Sigmoid colon (tissue), 7 donors: Measurements from ENCODE around the gene RTTN. TPM values are rescaled to one million over a fixed set of nuclear protein-coding genes. Genes with fewer than 3 reads are reported as not detected.

ENCODE experiments used
- DNase-seq: peaks from one replicate; pipeline ENCODE4 v3.0.0-alpha.2; 2019
- H3K27ac ChIP-seq, 4 donors: fragments of 200-600 bp; sonication (generic); one replicate each; pipeline ENCODE4 v1.5.1; 2016 to 2019; ENCODE audit warnings: mild to moderate bottlenecking in 1 of 4
- H3K27me3 ChIP-seq, 3 donors: fragments of 200-600 bp; sonication (generic); one replicate each; pipeline ENCODE4 v1.5.1; 2019; ENCODE audit warnings: mild to moderate bottlenecking in 1 of 3
- H3K36me3 ChIP-seq, 4 donors: fragments of 200-600 bp; sonication (generic); one replicate each; pipeline ENCODE4 v1.5.1; 2016 to 2019
- H3K4me1 ChIP-seq, 4 donors: fragments of 200-600 bp; sonication (generic); one replicate each; pipeline ENCODE4 v1.5.1; 2017 to 2019
- H3K4me3 ChIP-seq, 4 donors: fragments of 200-600 bp; sonication (generic); one replicate each; pipeline ENCODE4 v1.5.1; 2017 to 2019; ENCODE audit warnings: mild to moderate bottlenecking in 2 of 4, moderate library complexity in 1 of 4
- H3K9me3 ChIP-seq, 4 donors: fragments of 200-600 bp in 3 of 4; sonication (generic) in 3 of 4; one replicate each; pipeline versions ENCODE4 v1.5.1 to v1.6.1; 2013 to 2019
- EP300 ChIP-seq, 4 donors: sonication (generic); formaldehyde crosslinking; IDR thresholded peaks; one replicate each; pipeline ENCODE4 v1.6.1; 2017; ENCODE audit warnings: antibody characterized with exemption in 4 of 4
- POLR2A ChIP-seq, 2 donors: fragments of 450-650 bp; IDR thresholded peaks; one replicate each; pipeline ENCODE4 v1.6.1; 2016; ENCODE audit warnings: antibody characterized with exemption in 2 of 2, mild to moderate bottlenecking in 2 of 2, moderate library complexity in 2 of 2
- POLR2AphosphoS5 ChIP-seq, 4 donors: sonication (generic); formaldehyde crosslinking; IDR thresholded peaks; one replicate each; pipeline ENCODE4 v1.6.1; 2017; ENCODE audit warnings: antibody characterized with exemption in 4 of 4
- WGBS, 2 donors: extraction: QIAGEN DNeasy Blood & Tissue Kit; methylation state at CpG; one replicate each; pipeline ENCODE4 v1.1.7; 2013; 5-methylcytosine and 5-hydroxymethylcytosine counted together
- intact Hi-C: fragments of 100-400 bp; cut with DNase I; formaldehyde crosslinking; loops from one replicate; pipeline ENCODE4 v1.15.1; 2023
- polyA plus RNA-seq, 3 donors: library from polyadenylated mRNA; stranded (reverse); fragments of 200-250 nt; gene quantifications; one replicate each; pipeline ENCODE4 v1.2.3, GENCODE V29; 2013
- total RNA-seq, 4 donors: library from RNA; depleted of rRNA; stranded (reverse); fragments of >200 nt; gene quantifications; one replicate each; pipeline ENCODE4 v1.1.0, GENCODE V29; 2016
- TF ChIP-seq, protein P1 (sequence below), 4 experiments: fragments of 450-650 bp in 3 of 4; fragments of 200-600 bp in 1 of 4; IDR thresholded peaks; one replicate each; pipeline ENCODE4 v1.5.1; 2016 to 2019; ENCODE audit warnings: antibody characterized with exemption in 4 of 4, mild to moderate bottlenecking in 3 of 4, moderate library complexity in 2 of 4
- donor health status: healthy with polysubstance abuse.
- donor health status: Bipolar disorder and iron deficiency.
- donor health status: healthy.

RTTN gene
- total and polyA plus RNA-seq, 7 donors = 1.4 to 18.2 (median 11.3) TPM

- DNase-seq = no peak
- whole genome bisulfite sequencing, 2 donors = 92 to 93% methylated on average over 3 of the region's 3 CpGs
- no peak overlapping the region for H3K27ac ChIP-seq
- intact Hi-C loops = no loop called here
- no peaks in the 10 kb centered on the region for H3K4me1 ChIP-seq
- peaks cover 0 to 27% (median 6%) of the 10 kb centered on the region in 4 donors for H3K36me3 ChIP-seq
- H3K9me3 ChIP-seq = no peaks in the 10 kb centered on the region
- no peaks in the 10 kb centered on the region for H3K27me3 ChIP-seq
- TF ChIP-seq POLR2AphosphoS5 (IDR thresholded peaks at IDR 0.05) (no peak), POLR2A (IDR thresholded peaks at IDR 0.05) (no peak), EP300 (IDR thresholded peaks at IDR 0.05) (no peak)
- TF ChIP-seq, protein P1, sequence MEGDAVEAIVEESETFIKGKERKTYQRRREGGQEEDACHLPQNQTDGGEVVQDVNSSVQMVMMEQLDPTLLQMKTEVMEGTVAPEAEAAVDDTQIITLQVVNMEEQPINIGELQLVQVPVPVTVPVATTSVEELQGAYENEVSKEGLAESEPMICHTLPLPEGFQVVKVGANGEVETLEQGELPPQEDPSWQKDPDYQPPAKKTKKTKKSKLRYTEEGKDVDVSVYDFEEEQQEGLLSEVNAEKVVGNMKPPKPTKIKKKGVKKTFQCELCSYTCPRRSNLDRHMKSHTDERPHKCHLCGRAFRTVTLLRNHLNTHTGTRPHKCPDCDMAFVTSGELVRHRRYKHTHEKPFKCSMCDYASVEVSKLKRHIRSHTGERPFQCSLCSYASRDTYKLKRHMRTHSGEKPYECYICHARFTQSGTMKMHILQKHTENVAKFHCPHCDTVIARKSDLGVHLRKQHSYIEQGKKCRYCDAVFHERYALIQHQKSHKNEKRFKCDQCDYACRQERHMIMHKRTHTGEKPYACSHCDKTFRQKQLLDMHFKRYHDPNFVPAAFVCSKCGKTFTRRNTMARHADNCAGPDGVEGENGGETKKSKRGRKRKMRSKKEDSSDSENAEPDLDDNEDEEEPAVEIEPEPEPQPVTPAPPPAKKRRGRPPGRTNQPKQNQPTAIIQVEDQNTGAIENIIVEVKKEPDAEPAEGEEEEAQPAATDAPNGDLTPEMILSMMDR (IDR thresholded peaks at IDR 0.05) = no peak
- H3K4me3 ChIP-seq = no peak overlapping the region
These were observed 145.8 kb downstream of the RTTN start for GRCh38 chr18:70059684-70060083.

DNA sequence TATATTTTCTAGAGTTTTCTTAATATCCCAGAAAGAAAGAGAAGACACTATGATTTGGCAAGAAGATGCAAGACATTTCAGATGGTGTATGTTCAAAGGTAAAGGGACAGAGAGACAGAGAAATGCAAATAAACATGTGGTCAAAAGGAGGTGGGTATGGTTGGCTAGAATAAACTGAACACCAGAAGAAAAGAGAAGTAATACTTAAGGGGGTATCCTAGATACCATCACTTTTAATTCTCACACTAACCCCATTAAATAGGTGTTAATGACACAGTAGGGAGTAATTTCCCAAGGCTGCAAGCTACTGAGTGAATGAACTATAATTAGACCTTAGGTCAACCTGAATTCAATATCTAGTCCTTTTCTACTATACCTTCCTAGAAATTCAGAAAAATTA lies 146.6 kb downstream of the RTTN start:
- H3K4me3 ChIP-seq = no peak overlapping the region
- TF ChIP-seq EP300 (IDR thresholded peaks at IDR 0.05) (no peak), POLR2AphosphoS5 (IDR thresholded peaks at IDR 0.05) (no peak), POLR2A (IDR thresholded peaks at IDR 0.05) (no peak)
- TF ChIP-seq, protein P1 (IDR thresholded peaks at IDR 0.05) = no peak

DNA sequence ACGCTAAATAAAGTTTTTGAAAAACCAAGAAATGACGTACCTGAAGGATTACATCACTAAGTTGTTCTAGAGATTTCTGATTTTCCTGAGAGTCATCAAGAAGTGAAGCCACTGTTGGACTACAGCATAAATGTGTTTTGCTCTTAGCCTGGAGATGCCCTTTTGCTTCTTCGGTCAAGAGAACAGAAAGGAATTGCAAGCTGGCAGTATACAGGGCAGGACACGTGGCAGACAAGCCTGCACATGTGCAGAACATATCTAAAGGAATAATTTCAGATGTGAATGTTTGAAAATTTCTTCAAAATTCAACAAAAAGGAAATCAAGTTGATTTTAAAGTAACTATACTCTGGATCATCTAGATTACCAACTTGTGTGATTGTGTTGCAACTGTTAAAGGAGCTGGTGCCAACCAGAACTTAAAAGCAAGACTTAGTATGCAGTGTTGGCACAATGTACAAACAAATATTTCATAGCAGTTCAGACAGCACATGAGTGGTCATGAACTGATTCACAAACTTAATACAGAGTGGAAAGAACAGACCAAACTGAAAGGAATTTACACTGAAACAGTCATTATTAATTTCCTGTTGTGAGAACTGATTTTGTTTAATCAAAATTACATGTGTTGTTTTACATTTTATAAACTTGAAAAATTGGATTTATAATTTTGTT lies 157.4 kb downstream of the RTTN start:
- peaks cover 0 to 8% (median 0%) of the 10 kb centered on the region in 4 donors for H3K36me3 ChIP-seq
- no peaks in the 10 kb centered on the region for H3K9me3 ChIP-seq
- 95 to 97% methylated on average over 4 of the region's 4 CpGs for WGBS, 2 donors
- H3K4me1 ChIP-seq = no peaks in the 10 kb centered on the region
- H3K4me3 ChIP-seq = no peak overlapping the region
- TF ChIP-seq POLR2AphosphoS5 (IDR thresholded peaks at IDR 0.05) = no peak
- no peak for TF ChIP-seq EP300 (IDR thresholded peaks at IDR 0.05)
- TF ChIP-seq, protein P1 (IDR thresholded peaks at IDR 0.05) = no peak
- no peak for TF ChIP-seq POLR2A (IDR thresholded peaks at IDR 0.05)
- DNase-seq = no peak
- intact Hi-C loops = no loop called here
- H3K27ac ChIP-seq = no peak overlapping the region
- H3K27me3 ChIP-seq = no peaks in the 10 kb centered on the region

More for the DNA sequence above, 146.6 kb downstream of the RTTN start:
- DNase-seq = no peak
- intact Hi-C loops = no loop called here
- Histone ChIP-seq H3K9me3 (no peaks in the 10 kb centered on the region), H3K27ac (no peak overlapping the region), H3K27me3 (no peaks in the 10 kb centered on the region), H3K36me3 (peaks cover 0 to 35% (median 6%) of the 10 kb centered on the region in 4 donors), H3K4me1 (no peaks in the 10 kb centered on the region)

DNA sequence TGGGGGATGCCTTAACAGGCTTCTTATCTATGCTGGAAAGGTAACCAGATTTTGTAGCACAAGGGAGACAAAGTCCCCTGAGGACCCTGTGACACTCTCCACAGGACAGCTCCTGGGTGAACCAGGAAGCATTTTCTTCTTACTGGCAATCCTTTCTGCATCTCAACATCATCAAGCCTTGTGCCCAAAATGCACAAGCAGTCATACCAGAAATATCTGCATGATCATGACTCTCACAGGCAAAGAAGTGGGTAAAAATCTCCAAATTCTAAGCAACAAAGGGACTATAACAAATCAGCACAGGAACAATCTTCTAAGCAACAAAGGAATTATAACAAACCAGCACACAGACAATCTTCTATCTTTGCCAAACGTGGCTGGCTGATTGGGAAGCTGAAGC lies 158.7 kb downstream of the RTTN start:
- intact Hi-C loops = no loop called here
- 77 to 84% methylated on average over 1 of the region's 1 CpG for WGBS, 2 donors
- H3K4me1 ChIP-seq = no peaks in the 10 kb centered on the region
- H3K9me3 ChIP-seq = no peaks in the 10 kb centered on the region
- H3K27ac ChIP-seq = no peak overlapping the region
- H3K4me3 ChIP-seq = no peak overlapping the region
- H3K36me3 ChIP-seq = peaks cover 0 to 4% (median 0%) of the 10 kb centered on the region in 4 donors
- DNase-seq = no peak
- H3K27me3 ChIP-seq = no peaks in the 10 kb centered on the region
- no peak for TF ChIP-seq POLR2A (IDR thresholded peaks at IDR 0.05)

GRCh38 chr18:70046207-70046606 lies 159.3 kb downstream of the RTTN start:
- Histone ChIP-seq H3K36me3 (peaks cover 0 to 3% (median 0%) of the 10 kb centered on the region in 4 donors), H3K27ac (no peak overlapping the region), H3K27me3 (no peaks in the 10 kb centered on the region), H3K4me3 (no peak overlapping the region), H3K9me3 (no peaks in the 10 kb centered on the region), H3K4me1 (no peaks in the 10 kb centered on the region)
- no peak for DNase-seq
- intact Hi-C loops = no loop called here
- TF ChIP-seq POLR2A (IDR thresholded peaks at IDR 0.05) (no peak), POLR2AphosphoS5 (IDR thresholded peaks at IDR 0.05) (no peak), EP300 (IDR thresholded peaks at IDR 0.05) (no peak)
- TF ChIP-seq, protein P1 (IDR thresholded peaks at IDR 0.05) = no peak
- 91 to 95% methylated on average over 2 of the region's 2 CpGs for WGBS, 2 donors
